ENCODE measurements around the gene PPP2R5D.
"Not testable (repeated sequence)": the region's sequence is repeated elsewhere in the genome, so short reads cannot be mapped to it uniquely, and the experiment has no call there.

The PPP2R5D gene

GRCh38 chr6:42984001-42984923 lies at the start of gene PPP2R5D:
Gene PPP2R5D (plus strand): TSS chr6:42984570. CDS start chr6:42984678, 108 bp downstream.
- peak; percentile 99 for DNase-seq

- DNase-seq: no peak
These were observed 49.0 kb upstream of the PPP2R5D start for GRCh38 chr6:42935322-42935721.

DNA sequence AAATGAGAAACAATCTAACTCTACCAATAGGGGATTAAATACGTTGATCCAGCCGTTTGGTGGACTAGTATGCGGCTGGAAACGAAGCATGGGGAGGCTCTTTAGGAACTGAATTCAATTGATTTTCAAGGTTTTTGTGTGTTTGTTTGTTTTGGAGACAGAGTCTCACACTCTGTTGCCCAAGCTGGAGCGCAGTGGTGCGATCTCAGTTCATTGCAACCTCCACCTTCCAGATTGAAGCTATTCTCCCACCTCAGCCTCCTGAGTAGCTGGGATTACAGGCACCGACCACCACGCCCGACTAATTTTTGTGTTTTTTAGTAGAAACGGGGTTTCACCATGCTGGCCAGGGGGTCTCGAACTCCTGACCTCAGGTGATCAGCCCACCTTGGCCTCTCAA lies 48.0 kb upstream of the PPP2R5D start:
- DNase-seq: no peak

DNA sequence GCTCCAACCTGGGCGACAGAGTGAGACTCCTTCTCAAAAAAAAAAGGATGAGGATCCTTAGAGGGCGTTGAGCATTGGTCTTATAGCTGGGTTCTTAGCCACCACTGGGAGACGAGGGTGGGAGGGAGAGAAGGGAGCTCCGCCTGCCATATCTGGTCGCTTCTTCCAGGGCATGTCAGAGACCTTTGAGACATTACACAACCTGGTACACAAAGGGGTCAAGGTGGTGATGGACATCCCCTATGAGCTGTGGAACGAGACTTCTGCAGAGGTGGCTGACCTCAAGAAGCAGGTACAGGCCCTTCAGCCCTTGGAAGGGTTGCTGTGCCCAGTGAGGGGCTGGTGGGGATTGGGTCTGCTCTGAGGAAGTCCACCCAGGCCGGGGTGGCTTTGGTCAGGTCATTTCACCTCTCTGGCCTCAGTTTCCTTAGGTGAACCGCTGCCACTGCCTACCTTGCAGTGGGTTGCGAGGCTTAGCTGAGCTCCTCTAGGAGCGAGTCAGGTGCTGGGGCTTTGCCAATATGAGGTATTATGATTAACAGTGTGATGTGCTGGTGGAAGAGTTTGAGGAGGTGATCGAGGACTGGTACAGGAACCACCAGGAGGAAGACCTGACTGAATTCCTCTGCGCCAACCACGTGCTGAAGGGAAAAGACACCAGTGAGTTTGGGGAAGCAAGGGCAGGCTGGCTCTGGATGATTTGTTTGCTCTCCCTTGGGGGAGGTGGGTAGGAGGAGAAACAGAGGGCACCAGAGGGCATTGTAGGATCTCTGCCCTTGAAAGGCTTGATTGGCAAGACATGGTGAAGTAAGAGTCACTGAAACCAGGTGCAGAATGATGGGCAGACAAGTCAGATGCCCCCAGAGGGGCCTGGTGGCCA lies 46.6 kb upstream of the PPP2R5D start:
- DNase-seq: no peak

GRCh38 chr6:42938428-42938796 lies 46.0 kb upstream of the PPP2R5D start:
- no peak for DNase-seq

DNA sequence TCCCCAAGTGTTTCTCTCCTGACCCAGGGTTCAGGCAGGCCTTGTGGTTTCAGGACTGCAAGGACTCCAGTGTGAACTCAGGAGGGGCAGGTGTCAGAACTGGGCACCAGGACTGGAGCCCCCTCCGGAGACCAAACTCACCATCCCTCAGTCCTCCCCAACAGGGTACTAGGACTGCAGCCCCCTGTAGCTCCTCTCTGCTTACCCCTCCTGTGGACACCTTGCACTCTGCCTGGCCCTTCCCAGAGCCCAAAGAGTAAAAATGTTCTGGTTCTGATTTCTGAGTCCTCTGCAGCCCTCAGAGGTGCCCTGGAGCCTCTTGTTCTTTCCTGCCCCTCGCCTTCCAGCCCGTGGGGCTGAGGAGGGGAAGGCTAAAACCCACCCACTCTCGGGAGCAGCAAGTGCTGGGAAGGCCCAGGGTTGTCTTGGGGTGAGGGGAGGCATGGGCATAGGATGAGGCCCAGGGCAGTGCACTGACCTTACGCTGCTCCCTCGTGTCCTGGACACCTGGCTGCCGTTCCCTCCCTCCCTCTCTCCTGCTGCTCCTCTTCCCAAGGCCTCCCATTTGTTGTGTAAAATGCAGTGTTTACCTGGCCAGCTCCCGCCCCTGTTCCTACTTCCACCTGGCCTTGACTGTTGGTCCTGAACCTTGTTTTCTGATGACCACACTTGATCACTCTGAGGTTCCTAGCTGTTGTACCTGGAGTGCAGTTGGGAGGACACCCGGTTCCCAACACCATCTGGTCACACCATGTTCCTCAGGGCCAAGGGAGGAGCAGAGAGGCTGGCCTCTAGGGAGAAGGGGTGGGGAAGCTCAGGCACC lies 45.2 kb upstream of the PPP2R5D start:
- DNase-seq: no peak

DNA sequence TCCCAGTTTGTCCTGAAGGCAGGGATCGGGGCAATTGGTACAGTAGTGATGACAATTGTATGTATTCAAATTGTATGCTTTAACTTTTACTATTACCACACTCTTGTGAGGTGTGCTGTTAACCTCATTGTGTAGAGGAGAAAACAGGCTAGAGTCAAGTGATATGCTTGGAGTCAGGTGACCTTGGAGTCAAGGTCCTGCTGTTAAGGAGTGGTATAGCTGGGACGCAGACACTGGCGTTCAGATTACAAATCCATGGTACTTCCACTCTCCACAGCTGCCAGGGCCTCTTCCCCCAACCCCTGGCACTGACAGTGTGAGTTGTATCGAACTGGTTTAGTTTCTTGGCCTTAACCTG lies 44.6 kb upstream of the PPP2R5D start:
- no peak for DNase-seq

DNA sequence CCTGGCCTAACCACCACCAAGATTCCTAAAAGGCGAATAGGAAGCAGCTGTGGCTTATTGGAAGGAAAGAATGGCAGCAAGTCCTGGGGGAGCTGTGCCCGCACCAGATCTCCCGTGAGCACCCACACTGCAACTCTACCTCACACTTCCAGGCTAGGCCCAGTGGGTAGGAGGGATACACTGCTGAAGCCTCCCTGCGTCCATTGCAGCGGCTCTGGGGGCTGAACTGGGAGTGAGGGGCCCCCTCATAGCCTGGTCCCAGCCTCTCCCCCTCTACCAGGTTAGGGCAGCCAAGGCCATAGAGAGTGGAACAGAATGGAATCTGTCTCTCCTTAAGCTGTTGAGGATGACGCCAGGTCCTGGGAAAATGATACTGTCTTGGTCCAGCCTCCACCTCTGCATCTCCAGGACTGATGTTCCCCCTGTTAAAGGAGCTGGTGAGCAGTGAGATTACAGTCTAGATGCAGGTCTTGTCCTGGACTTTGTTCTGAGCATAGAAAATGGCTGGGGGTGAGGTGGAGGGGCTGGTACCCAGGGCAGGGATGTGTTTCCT lies 43.8 kb upstream of the PPP2R5D start:
- no peak for DNase-seq

- not testable (repeated sequence) for DNase-seq
These were observed 43.0 kb upstream of the PPP2R5D start for GRCh38 chr6:42941356-42941755.

- DNase-seq: no peak
These were observed 41.9 kb upstream of the PPP2R5D start for GRCh38 chr6:42942444-42942843.

DNA sequence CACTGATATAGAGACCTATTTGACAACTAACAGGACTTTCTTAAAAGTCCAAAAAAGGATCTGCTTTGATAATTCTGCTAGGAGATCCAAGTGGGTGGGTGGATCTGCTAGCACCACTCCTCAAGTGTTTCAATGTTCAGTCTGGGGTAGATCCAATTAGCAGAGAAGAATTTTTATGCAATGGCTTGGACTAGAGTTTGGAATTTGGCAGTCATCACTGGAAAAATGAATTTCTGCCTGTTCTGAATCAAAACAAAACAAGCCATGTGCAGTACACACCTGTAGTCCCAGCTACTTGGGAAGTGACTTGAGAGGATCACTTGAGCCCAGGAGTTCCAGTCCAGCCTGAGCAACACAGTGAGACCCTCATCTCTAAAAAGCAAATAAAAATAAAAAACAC lies 36.4 kb upstream of the PPP2R5D start:
- no peak for DNase-seq

- no peak for DNase-seq
These were observed 32.0 kb upstream of the PPP2R5D start for GRCh38 chr6:42952389-42952788.

DNA sequence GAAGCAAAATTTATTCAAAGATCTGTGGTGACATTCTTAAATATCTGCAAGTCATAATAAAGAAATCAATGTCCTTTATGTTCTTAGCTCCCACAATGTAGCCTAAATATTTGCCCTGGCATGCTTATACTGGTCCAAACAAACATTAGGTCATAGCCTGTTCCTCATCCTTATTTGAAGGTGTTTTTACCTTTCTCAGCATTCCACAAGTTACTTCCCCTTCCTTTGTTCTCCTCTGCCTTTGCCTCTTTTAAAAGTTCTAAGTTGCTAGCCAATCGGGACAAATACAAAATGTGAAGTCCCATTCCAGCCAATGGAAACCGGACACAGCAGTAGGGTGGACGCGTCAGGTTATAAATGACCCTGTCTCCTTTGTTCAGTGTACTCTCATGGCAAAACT lies 30.0 kb upstream of the PPP2R5D start:
- DNase-seq: not testable (repeated sequence)

GRCh38 chr6:42958125-42958524 lies 26.2 kb upstream of the PPP2R5D start:
- DNase-seq: no peak

DNA sequence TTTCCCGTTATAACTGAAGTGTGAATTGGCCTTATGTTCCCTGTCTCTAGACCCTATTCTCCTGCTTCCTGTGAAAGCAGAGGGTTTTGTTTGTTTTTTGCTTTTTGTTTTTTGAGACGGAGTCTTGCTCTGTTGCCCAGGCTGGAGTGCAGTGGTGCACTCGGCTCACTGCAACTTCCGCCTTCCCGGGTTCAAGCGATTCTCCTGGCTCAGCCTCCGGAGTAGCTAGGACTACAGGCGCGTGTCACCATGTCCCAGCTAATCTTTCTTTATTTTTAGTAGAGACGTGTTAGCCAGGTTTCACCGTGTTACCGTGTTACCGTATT lies 24.5 kb upstream of the PPP2R5D start:
- DNase-seq: no peak

GRCh38 chr6:42960243-42961019 lies 23.9 kb upstream of the PPP2R5D start, which contains the start of gene GNMT:
Gene GNMT (plus strand): TSS chr6:42960754. CDS start chr6:42960768, 14 bp downstream.
- no peak for DNase-seq

DNA sequence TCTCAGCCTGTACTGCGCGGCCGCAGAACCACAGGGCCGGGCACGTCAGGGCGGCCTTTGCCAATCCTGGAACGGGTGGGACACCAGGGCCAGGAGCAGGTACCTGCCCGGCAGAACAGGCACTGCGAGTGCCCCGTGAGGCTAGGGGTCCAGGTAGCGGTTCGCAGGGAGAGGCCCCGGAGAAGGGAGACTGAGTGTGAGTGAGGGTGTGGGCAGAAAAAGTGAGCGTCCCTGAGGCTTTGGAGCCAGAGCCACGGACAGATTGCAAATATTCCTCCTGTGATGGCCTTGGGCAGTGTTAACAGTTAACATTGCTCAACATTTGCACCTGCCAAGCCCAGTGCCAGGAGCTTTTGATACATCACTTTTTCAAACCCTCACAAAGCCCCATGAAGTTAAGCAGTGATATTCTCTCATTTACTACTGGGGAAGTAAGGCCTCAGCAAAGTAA lies 23.3 kb upstream of the PPP2R5D start:
- no peak for DNase-seq

DNA sequence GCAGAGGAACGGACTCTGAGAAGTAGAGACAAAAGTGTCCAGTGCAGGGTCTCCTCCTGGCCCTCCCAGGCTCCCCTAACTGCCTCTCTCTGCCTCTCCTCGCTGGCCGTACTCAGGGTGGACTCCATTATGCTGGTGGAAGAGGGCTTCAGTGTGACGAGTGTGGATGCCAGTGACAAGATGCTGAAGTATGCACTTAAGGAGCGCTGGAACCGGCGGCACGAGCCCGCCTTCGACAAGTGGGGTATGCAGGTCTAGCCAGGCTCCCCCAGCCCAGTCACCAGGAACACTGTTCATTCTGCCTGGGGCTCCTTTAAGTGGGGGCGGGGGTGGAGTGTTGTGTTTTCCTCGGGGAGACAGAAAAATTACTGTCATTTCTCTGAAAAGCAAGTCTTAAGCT lies 22.3 kb upstream of the PPP2R5D start:
- DNase-seq: no peak

DNA sequence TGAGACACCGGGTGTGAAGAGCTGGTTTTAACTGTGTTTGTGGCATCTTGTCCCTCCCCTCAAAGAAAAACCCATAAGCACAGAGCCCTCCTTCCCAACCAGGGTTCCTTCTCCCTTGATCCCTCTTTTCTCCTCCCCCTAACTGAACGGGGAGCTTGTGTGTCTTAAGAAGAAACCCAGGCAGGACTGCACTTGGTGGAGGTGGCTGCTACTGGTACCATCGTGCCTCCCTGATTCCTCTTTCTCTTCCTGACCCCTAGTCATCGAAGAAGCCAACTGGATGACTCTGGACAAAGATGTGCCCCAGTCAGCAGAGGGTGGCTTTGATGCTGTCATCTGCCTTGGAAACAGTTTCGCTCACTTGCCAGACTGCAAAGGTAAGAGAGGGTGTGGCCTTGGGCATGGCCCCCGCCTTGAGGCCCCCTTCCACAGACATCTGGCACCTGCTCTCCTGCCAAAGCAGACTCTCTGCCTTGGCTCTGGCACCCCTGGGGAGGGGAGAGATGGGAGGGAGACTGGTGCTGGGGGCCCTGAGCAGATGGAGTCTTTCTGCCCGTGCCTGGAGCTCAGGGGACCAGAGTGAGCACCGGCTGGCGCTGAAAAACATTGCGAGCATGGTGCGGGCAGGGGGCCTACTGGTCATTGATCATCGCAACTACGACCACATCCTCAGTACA lies 21.7 kb upstream of the PPP2R5D start:
- DNase-seq: no peak

GRCh38 chr6:42963179-42963854 lies 21.1 kb upstream of the PPP2R5D start:
- no peak for DNase-seq
